ENCODE results near the gene LIMCH1.

DNA sequence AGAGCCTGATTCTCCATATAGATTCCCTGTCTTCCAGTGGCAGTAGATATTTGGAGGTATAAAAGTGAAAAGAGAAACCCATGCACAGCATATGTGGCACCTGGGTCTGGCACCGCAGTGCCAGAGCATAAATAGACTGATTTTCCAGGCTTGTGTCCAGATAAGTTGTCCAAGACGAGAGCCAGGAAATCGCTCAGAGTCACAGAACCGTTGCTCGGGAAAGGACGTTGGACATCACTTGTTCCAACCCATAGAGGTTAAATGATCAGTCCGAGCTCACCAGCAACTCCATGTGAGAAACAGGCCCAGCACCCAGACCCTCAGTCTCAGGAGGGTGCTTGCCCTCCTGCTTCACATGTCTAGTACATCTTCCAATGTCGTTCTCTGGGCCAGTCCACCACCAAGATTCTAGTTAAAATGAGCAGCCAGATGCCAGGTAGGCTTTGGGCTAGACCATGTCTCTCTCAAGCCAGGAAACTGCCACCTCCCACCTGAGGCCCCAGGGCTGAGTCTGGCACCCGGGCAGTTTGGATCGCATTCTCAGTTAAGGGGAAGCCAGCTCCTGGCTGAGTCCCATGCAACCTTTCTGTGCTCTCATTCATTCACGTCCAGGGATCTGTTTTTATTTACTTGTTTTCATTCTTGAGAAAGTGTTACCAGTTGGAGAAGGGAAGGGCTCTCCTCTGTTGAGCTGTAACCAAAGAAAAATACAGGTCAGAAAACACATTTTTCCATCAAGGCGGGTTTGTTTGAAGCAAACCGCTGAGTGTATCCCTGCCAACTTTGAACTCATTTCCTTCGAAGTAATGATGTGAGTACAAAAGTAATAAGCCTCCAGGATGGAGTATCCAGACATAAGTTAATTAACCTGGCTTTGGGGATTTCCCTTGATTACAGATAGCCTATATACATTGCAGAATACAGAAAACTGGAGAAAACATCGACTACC is 118.9 kb downstream of the LIMCH1 start:
- TF ChIP-seq POLR2A (IDR thresholded peaks at IDR 0.05) (no peak), EP300 (IDR thresholded peaks at IDR 0.05) (no peak)
- TF ChIP-seq, protein P1, sequence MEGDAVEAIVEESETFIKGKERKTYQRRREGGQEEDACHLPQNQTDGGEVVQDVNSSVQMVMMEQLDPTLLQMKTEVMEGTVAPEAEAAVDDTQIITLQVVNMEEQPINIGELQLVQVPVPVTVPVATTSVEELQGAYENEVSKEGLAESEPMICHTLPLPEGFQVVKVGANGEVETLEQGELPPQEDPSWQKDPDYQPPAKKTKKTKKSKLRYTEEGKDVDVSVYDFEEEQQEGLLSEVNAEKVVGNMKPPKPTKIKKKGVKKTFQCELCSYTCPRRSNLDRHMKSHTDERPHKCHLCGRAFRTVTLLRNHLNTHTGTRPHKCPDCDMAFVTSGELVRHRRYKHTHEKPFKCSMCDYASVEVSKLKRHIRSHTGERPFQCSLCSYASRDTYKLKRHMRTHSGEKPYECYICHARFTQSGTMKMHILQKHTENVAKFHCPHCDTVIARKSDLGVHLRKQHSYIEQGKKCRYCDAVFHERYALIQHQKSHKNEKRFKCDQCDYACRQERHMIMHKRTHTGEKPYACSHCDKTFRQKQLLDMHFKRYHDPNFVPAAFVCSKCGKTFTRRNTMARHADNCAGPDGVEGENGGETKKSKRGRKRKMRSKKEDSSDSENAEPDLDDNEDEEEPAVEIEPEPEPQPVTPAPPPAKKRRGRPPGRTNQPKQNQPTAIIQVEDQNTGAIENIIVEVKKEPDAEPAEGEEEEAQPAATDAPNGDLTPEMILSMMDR (IDR thresholded peaks at IDR 0.05), result no peak

Measured in suprapubic skin (tissue), 3 donors.